Parathyroid adenoma (tissue), 2 donors: ENCODE data around the gene ZNF93.
"Not testable (repeated sequence)": the region's sequence is repeated elsewhere in the genome, so short reads cannot be mapped to it uniquely, and the experiment has no call there.

ENCODE experiments used
- H2AFZ ChIP-seq: fragments of 300-600 bp; sonication (generic); one replicate; pipeline ENCODE4 v1.7.0; 2017; ENCODE audit warnings: antibody characterized with exemption, mild to moderate bottlenecking
- H3K27ac ChIP-seq: fragments of 300-600 bp; sonication (generic); one replicate; pipeline ENCODE4 v1.7.0; 2017
- H3K27me3 ChIP-seq: fragments of 300-600 bp; sonication (generic); one replicate; pipeline ENCODE4 v1.7.0; 2017; ENCODE audit warnings: low read length; ENCODE audit not compliant: control insufficient read depth, insufficient read depth
- H3K36me3 ChIP-seq: fragments of 300-600 bp; sonication (generic); one replicate; pipeline ENCODE4 v1.7.0; 2017; ENCODE audit warnings: low read length; ENCODE audit not compliant: control insufficient read depth, insufficient read depth
- H3K4me1 ChIP-seq: fragments of 300-600 bp; sonication (generic); one replicate; pipeline ENCODE4 v1.7.0; 2017; ENCODE audit warnings: control low read depth
- H3K4me2 ChIP-seq: fragments of 300-600 bp; sonication (generic); one replicate; pipeline ENCODE4 v1.7.0; 2017; ENCODE audit warnings: low read length
- H3K4me3 ChIP-seq: fragments of 300-600 bp; sonication (generic); one replicate; pipeline ENCODE4 v1.7.0; 2017; ENCODE audit warnings: low read depth, low read length
- H3K79me2 ChIP-seq: fragments of 300-600 bp; sonication (generic); one replicate; pipeline ENCODE4 v1.7.0; 2017; ENCODE audit warnings: control low read depth
- H3K9ac ChIP-seq: fragments of 300-600 bp; sonication (generic); one replicate; pipeline ENCODE4 v1.7.0; 2017; ENCODE audit warnings: mild to moderate bottlenecking
- H3K9me3 ChIP-seq: fragments of 300-600 bp; sonication (generic); one replicate; pipeline ENCODE4 v1.7.0; 2017; ENCODE audit warnings: low read length; ENCODE audit not compliant: control insufficient read depth
- CTCF ChIP-seq: fragments of 300-600 bp; sonication (generic); IDR thresholded peaks from one replicate; pipeline ENCODE4 v1.7.0; 2017; ENCODE audit warnings: antibody characterized with exemption, mild to moderate bottlenecking
- donor health status: primary hyperparathyroidism.

ZNF93 gene

GRCh38 chr19:19956434-19957075, 55.8 kb downstream of the ZNF93 start:
- Histone ChIP-seq H3K27me3 (no peaks in the 10 kb centered on the region), H3K79me2 (no peaks in the 10 kb centered on the region), H3K9me3 (no peaks in the 10 kb centered on the region), H3K36me3 (no peaks in the 10 kb centered on the region), H2AFZ (no peak overlapping the region), H3K9ac (no peak overlapping the region), H3K4me2 (no peak overlapping the region), H3K4me3 (no peak overlapping the region), H3K27ac (no peak overlapping the region), H3K4me1 (no peaks in the 10 kb centered on the region)
- TF ChIP-seq CTCF = no peak

GRCh38 chr19:19957766-19958165, 57.0 kb downstream of the ZNF93 start:
- H3K9me3 ChIP-seq, H3K36me3 ChIP-seq, H3K4me3 ChIP-seq, H3K4me1 ChIP-seq, H2AFZ ChIP-seq, H3K79me2 ChIP-seq, H3K9ac ChIP-seq, H3K4me2 ChIP-seq, H3K27ac ChIP-seq, H3K27me3 ChIP-seq: not testable (repeated sequence)

DNA sequence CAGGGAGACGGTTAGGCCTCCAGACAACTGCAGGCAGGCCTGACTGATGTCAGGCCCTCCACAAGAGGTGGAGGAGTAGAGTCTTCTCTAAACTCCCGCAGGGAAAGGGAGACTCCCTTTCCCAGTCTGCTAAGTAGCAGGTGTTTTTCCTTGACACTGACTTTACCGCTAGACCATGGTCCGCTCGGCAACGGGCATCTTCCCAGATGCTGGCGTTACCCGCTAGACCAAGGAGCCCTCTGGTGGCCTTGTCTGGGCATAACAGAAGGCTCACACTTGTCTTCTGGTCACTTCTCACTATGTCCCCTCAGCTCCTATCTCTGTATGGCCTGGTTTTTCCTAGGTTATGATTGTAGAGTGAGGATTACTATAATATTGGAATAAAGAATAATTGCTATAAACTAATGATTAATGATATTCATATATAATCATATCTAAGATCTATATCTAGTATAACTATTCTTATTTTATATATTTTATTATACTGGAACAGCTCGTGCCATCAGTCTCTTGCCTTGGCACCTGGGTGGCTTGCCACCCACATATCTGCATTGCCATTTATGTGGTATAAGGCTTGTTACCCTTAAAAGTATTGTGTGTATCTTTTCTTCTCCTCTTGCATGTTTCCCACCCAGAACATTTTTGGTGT, 58.5 kb downstream of the ZNF93 start:
- not testable (repeated sequence) for H3K4me1 ChIP-seq, H3K4me3 ChIP-seq

GRCh38 chr19:19964416-19964815, 63.7 kb downstream of the ZNF93 start:
- no peak overlapping the region for H3K27ac ChIP-seq
- H3K27me3 ChIP-seq = no peaks in the 10 kb centered on the region
- H3K4me2 ChIP-seq = no peak overlapping the region
- no peaks in the 10 kb centered on the region for H3K79me2 ChIP-seq
- H3K9ac ChIP-seq = no peak overlapping the region
- no peak overlapping the region for H3K4me3 ChIP-seq
- H3K9me3 ChIP-seq = no peaks in the 10 kb centered on the region
- no peak for TF ChIP-seq CTCF
- no peak overlapping the region for H2AFZ ChIP-seq
- H3K4me1 ChIP-seq = no peaks in the 10 kb centered on the region
- H3K36me3 ChIP-seq = no peaks in the 10 kb centered on the region

More for the DNA sequence above, 58.5 kb downstream of the ZNF93 start:
- H3K36me3 ChIP-seq, H3K27ac ChIP-seq, H3K4me2 ChIP-seq, H3K9me3 ChIP-seq, H3K79me2 ChIP-seq, H3K9ac ChIP-seq, H3K27me3 ChIP-seq: not testable (repeated sequence)
- TF ChIP-seq CTCF = peak; percentile 66
- peak overlapping the region; percentile 74 for H2AFZ ChIP-seq

DNA sequence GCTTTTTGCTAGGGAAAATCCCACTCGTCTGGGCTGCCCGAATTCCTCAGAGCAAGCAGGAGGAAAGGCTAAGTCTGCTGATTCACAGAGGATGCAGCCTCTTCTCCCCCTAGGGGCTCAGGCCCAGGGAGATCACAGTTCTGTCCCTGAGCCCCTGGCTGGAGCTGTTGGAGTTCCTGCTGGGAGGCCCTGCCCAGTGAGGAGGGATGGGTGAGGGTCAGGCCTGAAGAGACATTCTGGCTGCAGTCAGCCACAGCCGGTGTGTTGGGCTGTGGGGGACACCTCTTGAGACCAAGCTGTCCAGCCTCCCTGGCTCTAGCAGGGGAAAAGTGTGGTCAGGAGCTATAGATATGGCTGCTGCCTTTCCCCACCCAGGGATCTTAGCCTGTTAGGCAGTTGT, 65.4 kb downstream of the ZNF93 start:
- H3K27ac ChIP-seq, H2AFZ ChIP-seq, H3K4me1 ChIP-seq, H3K36me3 ChIP-seq, H3K4me3 ChIP-seq, H3K79me2 ChIP-seq, H3K9ac ChIP-seq, H3K9me3 ChIP-seq, H3K27me3 ChIP-seq, H3K4me2 ChIP-seq: not testable (repeated sequence)
